Skin epidermis (tissue), 12 donors: Measurements from ENCODE around the gene HNRNPA3.
A peak's percentile ranks its signal among the peaks of the same experiment; 100 is the strongest.
"Not testable (repeated sequence)": the region's sequence is repeated elsewhere in the genome, so short reads cannot be mapped to it uniquely, and the experiment has no call there.

Experiments
- H3K27ac ChIP-seq, 21 experiments: fragments of 200-600 bp; sonication (generic) in 11 of 21; one replicate each; pipeline ENCODE4 v1.5.0; 2020; ENCODE audit warnings: mild to moderate bottlenecking in 3 of 21, inconsistent platforms in 2 of 21, moderate library complexity in 2 of 21
- H3K4me3 ChIP-seq, 7 experiments: fragments of 200-600 bp; sonication (generic) in 2 of 7; one replicate each; pipeline ENCODE4 v1.5.0; 2020; ENCODE audit warnings: inconsistent platforms in 2 of 7, mild to moderate bottlenecking in 2 of 7, moderate library complexity in 1 of 7

The HNRNPA3 gene

GRCh38 chr2:177212106-177212890 lies at the start of gene HNRNPA3:
HNRNPA3 (plus strand) TSS chr2:177212794; CDS start chr2:177212800, 6 bp downstream.
- H3K4me3 ChIP-seq, result peak within 1 kb of the TSS; percentile 65 to 96 (median 92)
- H3K27ac ChIP-seq, result peak within 1 kb of the TSS; percentile 90 to 100 (median 99)

GRCh38 chr2:177164131-177164530 lies 48.5 kb upstream of the HNRNPA3 start:
- H3K27ac ChIP-seq, result peak overlapping the region in 4 of 21 experiments; percentile 67 to 87 (median 85)
- peak overlapping the region in 2 of 7 experiments; percentile 19 to 36 for H3K4me3 ChIP-seq

- peak overlapping the region in 20 of 21 experiments; percentile 42 to 89 (median 81) for H3K27ac ChIP-seq
- peak overlapping the region; percentile 4 to 36 (median 24) for H3K4me3 ChIP-seq
Measured at GRCh38 chr2:177164584-177165052, 48.0 kb upstream of the HNRNPA3 start.

GRCh38 chr2:177165061-177165583 lies 47.5 kb upstream of the HNRNPA3 start:
- Histone ChIP-seq H3K4me3 (peak overlapping the region; percentile 4 to 36 (median 24)), H3K27ac (peak overlapping the region in 20 of 21 experiments; percentile 42 to 89 (median 81))

GRCh38 chr2:177165721-177166711 lies 46.6 kb upstream of the HNRNPA3 start:
- Histone ChIP-seq H3K4me3 (peak overlapping the region in 5 of 7 experiments; percentile 4 to 36 (median 27)), H3K27ac (peak overlapping the region; percentile 33 to 89 (median 80))

GRCh38 chr2:177169810-177170514 lies 42.6 kb upstream of the HNRNPA3 start:
- peak overlapping the region in 19 of 21 experiments; percentile 4 to 78 (median 58) for H3K27ac ChIP-seq
- no peak overlapping the region for H3K4me3 ChIP-seq

GRCh38 chr2:177171418-177171865 lies 41.2 kb upstream of the HNRNPA3 start:
- Histone ChIP-seq H3K4me3 (no peak overlapping the region), H3K27ac (peak overlapping the region in 17 of 21 experiments; percentile 4 to 78 (median 46))

- Histone ChIP-seq H3K27ac (peak overlapping the region in 6 of 21 experiments; percentile 6 to 78 (median 26)), H3K4me3 (no peak overlapping the region)
Measured at GRCh38 chr2:177172034-177172880, 40.3 kb upstream of the HNRNPA3 start.

- H3K27ac ChIP-seq, result peak overlapping the region in 1 of 21 experiments; percentile 38
- no peak overlapping the region for H3K4me3 ChIP-seq
Measured at GRCh38 chr2:177174486-177174885, 38.1 kb upstream of the HNRNPA3 start.

GRCh38 chr2:177175917-177176668 lies 36.5 kb upstream of the HNRNPA3 start:
- Histone ChIP-seq H3K4me3 (no peak overlapping the region), H3K27ac (no peak overlapping the region)

- Histone ChIP-seq H3K27ac (no peak overlapping the region), H3K4me3 (no peak overlapping the region)
Measured at GRCh38 chr2:177178797-177179196, 33.8 kb upstream of the HNRNPA3 start.

GRCh38 chr2:177179227-177179626 lies 33.4 kb upstream of the HNRNPA3 start:
- Histone ChIP-seq H3K27ac (no peak overlapping the region), H3K4me3 (no peak overlapping the region)

- H3K27ac ChIP-seq, H3K4me3 ChIP-seq: not testable (repeated sequence)
Measured at GRCh38 chr2:177179671-177180070, 32.9 kb upstream of the HNRNPA3 start.

GRCh38 chr2:177180269-177181000 lies 32.2 kb upstream of the HNRNPA3 start:
- Histone ChIP-seq H3K4me3 (no peak overlapping the region), H3K27ac (no peak overlapping the region)

GRCh38 chr2:177183860-177184259 lies 28.7 kb upstream of the HNRNPA3 start:
- no peak overlapping the region for H3K27ac ChIP-seq
- no peak overlapping the region for H3K4me3 ChIP-seq

- Histone ChIP-seq H3K27ac (no peak overlapping the region), H3K4me3 (no peak overlapping the region)
Measured at GRCh38 chr2:177184606-177185005, 28.0 kb upstream of the HNRNPA3 start.

GRCh38 chr2:177186038-177186437 lies 26.6 kb upstream of the HNRNPA3 start:
- H3K4me3 ChIP-seq, H3K27ac ChIP-seq: not testable (repeated sequence)
